ENCODE measurements around the gene SYTL4.
"Not testable (repeated sequence)": the region's sequence is repeated elsewhere in the genome, so short reads cannot be mapped to it uniquely, and the experiment has no call there.

SYTL4 gene

GRCh38 chrX:100731441-100732281, at the start of gene SYTL4:
Gene SYTL4 (minus strand): TSS chrX:100732121. CDS start chrX:100702037, 30,084 bp downstream.
- peak; percentile 4 for DNase-seq

DNA sequence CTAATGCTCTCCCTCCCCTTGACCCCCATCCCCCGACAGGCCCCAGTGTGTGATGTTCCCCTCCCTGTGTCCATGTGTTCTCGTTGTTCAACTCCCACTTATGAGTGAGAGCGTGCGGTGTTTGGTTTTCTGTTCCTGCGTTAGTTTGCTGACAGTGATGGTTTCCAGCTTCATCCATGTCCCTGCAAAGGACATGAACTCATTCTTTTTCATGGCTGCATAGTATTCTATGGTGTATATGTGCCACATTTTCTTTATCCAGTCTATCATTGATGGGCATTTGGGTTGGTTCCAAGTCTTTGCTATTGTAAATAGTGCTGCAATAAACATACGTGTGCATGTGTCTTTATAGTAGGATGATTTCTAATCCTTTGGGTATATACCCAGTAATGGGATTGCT, 37.5 kb upstream of the SYTL4 start:
- not testable (repeated sequence) for DNase-seq

- DNase-seq: peak; percentile 63
These were observed 36.9 kb upstream of the SYTL4 start for GRCh38 chrX:100768679-100769338.

GRCh38 chrX:100750883-100751282, 19.0 kb upstream of the SYTL4 start:
- no peak for DNase-seq

- DNase-seq: no peak
These were observed 16.2 kb upstream of the SYTL4 start for GRCh38 chrX:100748108-100748507.

- no peak for DNase-seq
These were observed 15.8 kb upstream of the SYTL4 start for GRCh38 chrX:100747703-100748102.

DNA sequence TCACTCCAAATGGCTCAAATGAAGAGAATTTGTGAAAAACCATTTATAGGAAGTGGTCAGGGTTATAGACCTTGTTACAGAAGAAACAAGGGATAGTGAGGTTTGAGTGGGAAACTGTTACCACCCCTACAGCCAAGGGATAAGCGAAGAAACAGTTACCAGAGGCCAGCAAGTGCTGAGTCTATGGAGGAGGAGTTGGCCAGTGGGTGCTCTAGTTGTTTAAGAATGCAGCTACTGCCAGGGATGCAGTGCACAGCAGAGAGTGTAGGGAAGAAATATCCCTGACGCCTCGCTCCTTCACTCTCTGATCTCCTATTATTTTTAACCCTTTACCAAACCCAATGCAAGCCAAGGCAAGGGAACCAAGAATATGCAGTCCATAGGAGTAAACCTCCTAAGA, 15.2 kb upstream of the SYTL4 start:
- DNase-seq: no peak

DNA sequence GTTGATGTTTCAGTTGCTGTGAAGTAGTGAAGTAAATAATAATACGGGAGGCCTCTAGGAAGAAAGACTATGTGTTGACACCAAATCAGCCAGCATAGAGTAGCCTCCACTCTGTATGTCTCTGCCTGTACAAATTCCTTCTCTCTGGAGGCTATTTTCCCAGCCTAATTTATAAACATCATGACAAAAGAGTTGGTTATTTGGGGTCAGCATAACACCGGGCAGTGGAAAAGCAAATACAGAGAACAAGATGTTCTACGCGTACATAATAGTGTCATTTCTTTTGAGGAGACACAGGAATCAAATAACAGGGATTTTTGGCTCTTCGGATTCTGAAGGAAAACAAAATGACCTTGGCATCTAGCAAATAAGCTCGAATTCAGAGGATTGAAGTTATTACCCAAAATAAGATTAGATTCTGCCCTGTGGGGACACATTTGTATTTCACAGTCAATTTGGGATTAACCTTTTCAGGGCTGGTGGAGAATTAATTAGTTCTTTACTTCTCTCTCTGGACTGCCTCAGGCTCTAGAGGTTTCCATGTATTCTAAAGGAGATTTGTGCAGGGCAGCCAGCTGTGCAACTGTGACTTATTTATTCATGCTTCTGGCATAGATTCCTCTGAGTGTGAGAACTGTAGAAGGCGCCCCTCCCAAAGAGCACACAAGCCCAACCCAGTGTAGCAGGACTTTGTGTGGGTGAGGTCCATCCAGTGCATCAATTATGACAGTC, 14.1 kb upstream of the SYTL4 start:
- no peak for DNase-seq

- DNase-seq: no peak
These were observed 13.3 kb upstream of the SYTL4 start for GRCh38 chrX:100745205-100745604.

- DNase-seq: peak; percentile 10
These were observed 11.2 kb upstream of the SYTL4 start for GRCh38 chrX:100743009-100743607.

- not testable (repeated sequence) for DNase-seq
These were observed 7.9 kb downstream of the SYTL4 start for GRCh38 chrX:100724006-100724405.

DNA sequence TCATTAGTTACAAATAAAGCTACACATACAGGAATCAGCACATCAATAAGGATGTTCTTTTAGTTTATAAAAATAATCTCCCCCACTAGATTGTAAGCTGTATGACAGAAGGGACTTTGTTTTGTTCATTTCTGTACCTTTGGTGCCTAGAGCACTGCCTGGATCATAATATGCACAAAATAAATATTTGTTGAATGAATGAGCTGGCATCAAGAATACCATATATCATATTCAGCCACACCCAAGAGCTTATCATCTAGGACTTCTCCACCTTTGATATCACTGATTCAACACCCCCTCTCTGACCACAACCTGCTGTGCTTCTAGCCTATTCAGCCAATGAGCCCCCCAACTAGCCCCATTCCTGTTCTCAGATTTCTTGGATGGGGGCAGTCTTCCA, 10.6 kb downstream of the SYTL4 start:
- no peak for DNase-seq

DNA sequence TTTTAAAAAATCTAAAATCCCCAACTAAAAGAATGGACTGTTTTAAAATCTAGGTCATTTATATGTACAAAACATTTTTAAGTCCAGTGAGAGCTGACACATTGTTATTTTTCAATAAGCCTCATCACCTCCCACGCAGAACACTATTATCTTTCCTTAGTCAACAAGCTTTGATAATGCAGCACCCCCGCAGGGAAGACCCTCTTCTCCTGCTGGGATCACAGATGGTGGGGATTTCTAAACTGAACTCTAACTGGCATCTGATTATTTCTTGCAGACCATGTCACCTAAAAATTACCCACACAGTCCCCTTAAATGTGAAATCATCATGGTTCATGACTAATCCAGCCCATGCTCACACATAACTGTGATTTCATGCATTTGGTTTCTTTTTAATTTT, 11.6 kb downstream of the SYTL4 start:
- DNase-seq: no peak

GRCh38 chrX:100719139-100719538, 12.8 kb downstream of the SYTL4 start:
- DNase-seq: no peak

DNA sequence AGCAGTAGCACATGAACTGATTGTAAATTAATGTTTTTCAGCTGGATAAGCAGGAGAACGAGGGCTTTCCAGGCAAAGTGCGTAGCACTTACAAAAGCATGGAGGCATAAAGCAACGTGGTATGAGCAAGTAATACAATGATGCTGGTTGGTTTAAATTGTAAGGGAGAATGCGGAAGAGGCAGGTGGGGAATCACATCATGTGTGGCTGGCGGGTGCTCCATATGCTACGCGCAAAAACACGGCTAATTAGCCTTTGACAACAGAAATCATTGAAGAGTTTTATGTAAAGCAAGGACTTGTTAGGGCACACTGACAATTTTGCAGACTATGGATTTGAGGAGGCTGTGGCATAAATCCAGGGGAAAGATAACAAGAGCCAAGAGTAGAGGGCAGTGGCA, 14.6 kb downstream of the SYTL4 start:
- no peak for DNase-seq

DNA sequence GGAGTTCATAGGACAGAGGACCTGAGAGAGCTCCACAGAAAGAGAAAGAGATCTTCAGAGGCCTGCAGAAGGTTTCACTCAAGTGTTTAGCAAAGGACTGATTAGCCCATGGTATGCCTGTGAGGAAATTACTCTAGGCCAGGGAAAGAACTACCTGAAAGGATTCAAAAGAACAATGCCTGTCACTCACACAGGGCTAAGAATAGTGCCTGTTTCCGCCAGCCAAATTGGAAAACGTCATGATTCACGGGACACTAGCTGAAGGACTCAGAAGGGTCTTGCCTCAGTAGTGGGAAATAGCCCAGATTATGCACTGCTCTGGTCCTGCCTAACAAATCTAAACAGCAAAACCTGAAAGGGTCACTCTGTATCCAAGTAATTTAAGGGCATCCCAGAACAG, 21.1 kb downstream of the SYTL4 start:
- DNase-seq: no peak

DNA sequence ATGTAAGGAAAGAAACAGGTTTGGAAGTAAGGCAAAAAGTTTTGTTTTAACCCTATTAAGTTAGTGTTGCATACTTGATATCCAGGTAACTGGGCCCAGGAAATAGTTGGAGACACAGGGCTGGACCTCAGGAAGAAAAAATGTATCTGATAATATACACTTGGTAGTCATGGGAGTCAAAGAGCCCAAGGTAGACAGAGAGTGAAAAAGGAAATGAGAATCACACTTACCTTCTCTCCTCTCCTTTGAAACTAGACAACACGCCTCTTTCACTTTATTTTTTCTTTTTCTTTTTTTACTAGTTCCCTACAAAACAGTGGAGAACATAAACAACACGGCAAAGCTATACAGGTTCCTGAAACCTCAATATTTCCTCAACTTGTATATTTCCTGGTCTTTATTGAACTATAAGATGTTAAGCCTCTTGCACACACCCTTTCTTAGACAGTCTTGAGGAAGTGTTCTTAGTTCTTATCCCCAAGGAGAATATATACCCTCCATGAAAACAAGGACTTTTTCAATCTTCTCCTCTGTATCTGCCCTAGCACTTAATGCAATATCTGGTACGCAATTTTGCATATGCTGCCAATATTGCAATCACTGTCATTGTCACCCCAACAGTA, 27.2 kb downstream of the SYTL4 start:
- no peak for DNase-seq

DNA sequence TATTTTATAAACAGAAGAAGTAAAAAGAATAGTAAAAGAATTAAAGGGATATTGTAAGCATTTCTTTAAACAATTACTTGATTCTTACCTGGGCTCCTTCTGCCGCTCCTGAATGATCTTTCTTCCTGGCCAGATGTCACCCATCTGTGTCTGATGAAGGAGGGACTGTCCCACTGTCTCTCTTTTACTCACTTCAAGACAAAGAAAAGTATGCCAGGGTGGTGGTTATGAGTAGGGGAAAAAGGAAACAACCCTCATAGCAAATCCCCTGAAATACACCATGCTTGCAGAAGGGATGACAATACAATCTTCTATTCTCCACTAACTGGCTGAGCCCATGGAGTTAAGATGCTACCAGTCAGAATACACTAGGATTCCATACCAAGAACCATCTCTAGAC, 31.1 kb downstream of the SYTL4 start:
- DNase-seq: no peak

GRCh38 chrX:100698551-100698950, 33.4 kb downstream of the SYTL4 start:
- no peak for DNase-seq

- no peak for DNase-seq
These were observed 35.1 kb downstream of the SYTL4 start for GRCh38 chrX:100696699-100697351.

GRCh38 chrX:100695991-100696390, 35.9 kb downstream of the SYTL4 start:
- no peak for DNase-seq

DNA sequence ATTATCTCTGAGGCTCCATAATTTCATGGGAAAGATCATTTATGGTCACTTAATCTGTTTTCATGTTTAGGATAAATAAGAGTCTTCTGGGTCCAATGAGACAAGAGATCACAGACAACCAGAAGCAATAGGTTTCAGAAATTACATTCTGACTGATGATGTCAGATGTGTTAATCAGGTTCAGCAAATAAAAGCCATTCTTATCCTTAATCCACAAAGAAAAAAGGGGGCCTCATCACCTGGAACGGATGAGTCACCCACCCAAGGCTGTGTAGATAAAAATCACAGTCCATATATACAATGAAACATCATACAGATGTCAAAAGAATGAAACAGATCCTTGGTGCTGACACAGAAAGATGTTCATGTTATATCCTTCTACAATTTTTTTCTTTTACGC, 36.6 kb downstream of the SYTL4 start:
- DNase-seq: no peak

Data from fibroblast of upper back skin (primary cell).